NCI-H146 treated with DMSO at 0.1 percent for 48 hours (cell line): ENCODE data around the gene DPEP3.
"Not testable (repeated sequence)": the region's sequence is repeated elsewhere in the genome, so short reads cannot be mapped to it uniquely, and the experiment has no call there.

Source experiments
- DNase-seq: peaks from one replicate; lab custom pipeline; 2025; ENCODE audit not compliant: unreplicated experiment; lab: John Stamatoyannopoulos, UW

DPEP3 gene

GRCh38 chr16:67993207-67994039 is 13.1 kb upstream of the DPEP3 start:
- peak; percentile 7 for DNase-seq

- no peak for DNase-seq
Observed at GRCh38 chr16:67992661-67993206, 12.4 kb upstream of the DPEP3 start.

- DNase-seq = no peak
Observed at GRCh38 chr16:67990018-67990386, 9.7 kb upstream of the DPEP3 start.

- DNase-seq = no peak
Observed at GRCh38 chr16:67989322-67990017, 9.2 kb upstream of the DPEP3 start.

- DNase-seq = no peak
Observed at GRCh38 chr16:67988675-67989074, 8.4 kb upstream of the DPEP3 start.

- no peak for DNase-seq
Observed at GRCh38 chr16:67987460-67988160, 7.3 kb upstream of the DPEP3 start.

- DNase-seq = no peak
Observed at GRCh38 chr16:67986949-67987348, 6.7 kb upstream of the DPEP3 start.

- DNase-seq = no peak
Observed at GRCh38 chr16:67982011-67982696, 1.9 kb upstream of the DPEP3 start.

- no peak for DNase-seq
Observed at GRCh38 chr16:67977469-67978227, 2.7 kb downstream of the DPEP3 start.

- DNase-seq = no peak
Observed at GRCh38 chr16:67977005-67977404, 3.3 kb downstream of the DPEP3 start.

GRCh38 chr16:67976205-67976604 is 4.1 kb downstream of the DPEP3 start:
- DNase-seq = no peak

- no peak for DNase-seq
Observed at GRCh38 chr16:67975321-67976105, 4.8 kb downstream of the DPEP3 start.

GRCh38 chr16:67972285-67972684 is 8.0 kb downstream of the DPEP3 start:
- DNase-seq = not testable (repeated sequence)

GRCh38 chr16:67971111-67971510 is 9.2 kb downstream of the DPEP3 start:
- DNase-seq = no peak

- no peak for DNase-seq
Observed at GRCh38 chr16:67969254-67970039, 10.9 kb downstream of the DPEP3 start.

GRCh38 chr16:67968400-67969253 is 11.7 kb downstream of the DPEP3 start, which contains the start of gene SLC12A4:
Gene SLC12A4, minus strand, starts transcription at chr16:67968637. Its CDS starts 84 bp downstream, at chr16:67968553.
- DNase-seq = peak; percentile 22

- DNase-seq = no peak
Observed at GRCh38 chr16:67967958-67968399, 12.3 kb downstream of the DPEP3 start.
